Stimulated activated CD4-positive, alpha-beta T cell treated with anti-CD3 and anti-CD28 coated beads, Interleukin-12 subunit alpha, Interleukin-12 subunit beta, amount 100 ng/mL, for 24 hours (primary cell): ENCODE results near the gene PERCC1.
"Not testable (repeated sequence)": the region's sequence is repeated elsewhere in the genome, so short reads cannot be mapped to it uniquely, and the experiment has no call there.

Source experiments
- DNase-seq, 2 experiments: peaks; one replicate each; pipeline ENCODE4 v3.0.0-alpha.2; 2020; ENCODE audit warnings: low read depth in 2 of 2

PERCC1 gene

DNA sequence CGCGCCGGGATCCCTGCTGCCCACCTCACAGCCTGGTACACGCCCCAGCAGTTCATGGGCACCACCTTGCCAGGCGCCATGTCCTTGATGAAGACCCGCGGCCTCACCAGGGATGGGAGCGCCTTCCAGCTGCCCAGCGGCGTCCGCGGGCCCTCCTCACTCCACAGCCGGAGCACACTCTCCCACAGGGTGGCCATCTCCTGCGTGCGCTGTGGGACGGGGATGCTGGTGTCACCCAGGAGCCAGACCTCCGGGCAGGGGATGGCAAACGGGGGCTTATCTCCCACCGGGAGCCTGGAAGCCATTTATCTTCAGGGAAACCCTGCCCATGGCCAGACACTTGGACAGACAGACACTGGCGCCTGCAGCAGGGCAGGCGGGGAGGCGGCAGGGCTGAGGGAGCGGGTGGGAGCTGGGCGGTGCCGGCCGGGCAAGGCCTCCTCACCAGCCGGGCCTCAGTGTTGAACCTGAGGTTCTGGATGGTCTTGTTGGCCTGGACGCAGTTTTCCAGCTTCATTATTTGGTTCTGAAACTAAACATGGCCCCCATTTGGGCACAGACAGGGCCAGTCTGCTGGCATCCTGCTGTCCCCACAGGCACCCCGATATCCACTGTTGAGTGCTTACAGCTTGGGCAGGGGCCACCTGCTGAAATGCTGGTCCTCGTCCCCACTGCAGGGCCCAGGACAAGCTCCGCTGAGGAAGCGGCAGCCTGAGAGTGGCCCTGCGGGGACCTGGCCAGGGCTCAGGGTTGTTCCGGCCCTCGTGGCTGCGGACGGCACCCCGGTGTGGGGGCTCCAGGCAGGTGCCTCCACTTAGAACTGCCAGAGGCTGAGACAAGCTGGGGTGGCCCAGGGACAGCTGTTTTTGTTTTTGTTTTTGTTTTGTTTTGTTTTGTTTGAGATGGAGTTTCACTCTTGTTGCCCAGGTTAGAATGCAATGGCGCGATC lies 4.0 kb downstream of the PERCC1 start:
- DNase-seq: no peak

DNA sequence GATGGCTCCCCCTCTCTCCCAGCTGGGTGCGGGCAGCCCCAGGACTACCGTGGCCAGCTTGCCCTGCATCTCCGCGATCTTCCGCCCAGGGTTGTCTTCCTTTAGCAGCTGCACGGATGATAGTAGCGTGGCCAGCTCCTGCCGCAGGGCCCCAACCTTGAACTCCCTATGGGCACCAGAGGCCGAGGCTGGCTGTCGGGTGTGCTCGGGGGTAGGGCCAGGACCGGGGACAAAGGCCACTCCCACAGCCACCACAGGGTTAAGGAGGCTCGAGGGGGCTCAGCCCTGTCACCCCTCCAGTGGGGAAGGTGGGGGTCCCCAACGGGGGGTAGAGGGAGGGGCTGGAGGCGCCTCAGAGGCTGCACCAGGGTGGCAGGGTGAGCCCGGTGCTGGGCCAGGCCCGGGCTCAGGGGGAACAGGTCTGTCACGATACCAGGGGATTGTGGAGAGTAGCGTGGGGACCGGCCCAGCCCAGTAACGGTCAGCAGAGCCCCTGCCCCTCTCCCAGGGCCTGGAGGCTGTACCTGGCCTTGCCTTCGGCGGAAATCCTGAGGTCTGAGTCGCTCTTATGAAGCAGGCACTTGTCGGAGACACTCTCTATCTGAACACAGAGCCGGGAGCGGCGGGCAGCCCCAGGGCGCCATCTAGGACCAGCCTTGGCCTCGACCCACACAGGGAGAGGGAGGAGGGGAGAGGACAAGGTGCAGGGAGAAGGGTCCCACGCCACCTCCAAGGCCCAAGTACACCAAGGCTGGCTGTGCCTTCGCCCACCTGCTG lies 5.2 kb downstream of the PERCC1 start:
- no peak for DNase-seq

GRCh38 chr16:1436731-1437355 lies 6.0 kb downstream of the PERCC1 start:
- DNase-seq: no peak

- DNase-seq: no peak
Measured at GRCh38 chr16:1437606-1438005, 6.7 kb downstream of the PERCC1 start.

GRCh38 chr16:1438229-1439057 lies 7.6 kb downstream of the PERCC1 start:
- no peak for DNase-seq

DNA sequence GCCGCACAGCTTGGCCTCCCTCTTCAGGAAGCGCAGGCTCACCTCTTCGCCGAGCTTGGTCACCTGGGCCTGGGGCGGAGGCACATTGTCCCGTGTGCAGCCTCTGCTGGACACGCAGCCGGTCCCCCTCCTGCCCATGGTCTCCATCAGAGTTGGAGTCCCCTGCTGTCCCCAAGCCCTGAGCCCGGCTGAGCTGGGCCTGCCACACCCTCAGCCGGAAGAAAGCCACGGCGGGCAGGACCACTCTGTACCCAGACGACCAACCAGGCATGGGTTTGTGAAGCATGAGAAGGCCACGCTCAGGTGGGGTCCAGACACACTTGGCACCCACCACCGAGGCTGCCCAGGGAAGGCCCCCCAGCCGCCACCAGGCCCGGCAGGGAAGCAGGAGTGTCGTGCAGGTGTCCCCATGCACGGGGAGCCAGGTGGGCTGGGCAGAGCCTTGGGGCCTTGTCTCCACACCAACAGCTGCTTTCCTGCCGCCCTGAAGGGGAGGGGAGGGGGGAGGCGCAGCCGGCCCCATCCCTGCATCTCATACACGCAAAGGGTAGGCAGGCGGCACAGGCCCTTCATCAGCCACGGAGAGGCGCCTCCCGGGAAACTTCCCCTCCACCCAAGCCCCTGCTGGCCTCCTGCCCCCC lies 8.3 kb downstream of the PERCC1 start:
- DNase-seq: no peak

DNA sequence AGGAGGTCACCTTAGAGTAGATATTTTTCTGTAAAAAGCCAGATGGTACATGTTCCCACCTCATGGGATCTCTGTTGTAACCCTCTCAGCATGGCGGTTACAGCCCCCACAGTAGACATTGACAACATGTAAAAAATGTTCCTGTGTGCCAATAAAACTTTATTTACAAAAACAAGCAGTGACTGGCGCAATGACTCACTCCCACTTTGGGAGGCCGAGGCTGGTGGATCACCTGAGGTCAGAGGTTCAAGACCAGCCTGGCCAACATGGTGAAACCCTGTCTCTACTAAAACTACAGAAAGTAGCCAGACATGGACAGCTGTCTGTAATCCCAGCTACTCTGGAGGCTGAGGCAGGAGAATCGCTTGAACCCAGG lies 8.8 kb downstream of the PERCC1 start:
- not testable (repeated sequence) for DNase-seq

- no peak for DNase-seq
Measured at GRCh38 chr16:1441391-1441829, 10.5 kb downstream of the PERCC1 start.

GRCh38 chr16:1442697-1443096 lies 11.8 kb downstream of the PERCC1 start:
- no peak for DNase-seq

GRCh38 chr16:1443403-1443973 lies 12.6 kb downstream of the PERCC1 start:
- DNase-seq: no peak

- DNase-seq: no peak
Measured at GRCh38 chr16:1443980-1444729, 13.3 kb downstream of the PERCC1 start, which contains the start of gene CCDC154. Gene CCDC154, minus strand, starts transcription at chr16:1444556. Its CDS starts 234 bp downstream, at chr16:1444322.

DNA sequence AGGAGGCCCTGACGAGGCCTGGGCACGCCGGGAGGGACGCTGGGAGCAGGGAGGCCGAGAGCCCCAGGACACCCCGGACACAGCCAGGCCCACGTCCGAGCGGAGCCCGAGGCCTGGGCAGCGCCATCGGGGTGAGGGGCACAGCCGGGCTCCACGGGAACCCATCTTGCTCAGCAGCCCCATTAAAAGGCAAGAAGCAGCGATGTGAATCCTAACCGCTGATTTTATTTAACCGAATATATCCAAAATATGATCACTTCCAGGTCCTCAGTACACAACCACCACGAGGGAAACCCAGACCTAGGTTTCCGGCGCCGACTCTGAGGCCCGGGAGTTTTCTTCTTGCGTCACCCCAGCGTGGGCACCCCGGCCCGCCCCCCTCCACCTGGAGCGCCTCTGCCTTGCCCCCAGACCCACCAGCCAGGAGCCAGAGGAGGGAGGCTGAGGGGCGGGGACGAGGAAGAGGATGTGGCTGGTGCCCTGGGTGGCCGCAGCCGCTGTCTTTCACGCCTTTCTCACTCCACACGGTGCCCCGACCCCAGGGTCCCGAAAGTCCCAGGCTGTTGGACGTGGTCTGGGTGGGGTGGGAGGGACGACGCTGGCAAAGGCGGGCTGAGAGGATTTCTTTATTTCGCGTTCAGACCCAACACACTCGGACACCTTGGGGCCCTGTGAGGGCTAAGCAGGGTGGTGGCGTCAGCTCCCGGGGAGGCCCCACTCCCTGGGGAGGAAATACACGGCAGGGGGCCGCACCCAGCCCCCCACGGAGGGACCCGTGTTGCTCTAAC lies 14.0 kb downstream of the PERCC1 start:
- no peak for DNase-seq

DNA sequence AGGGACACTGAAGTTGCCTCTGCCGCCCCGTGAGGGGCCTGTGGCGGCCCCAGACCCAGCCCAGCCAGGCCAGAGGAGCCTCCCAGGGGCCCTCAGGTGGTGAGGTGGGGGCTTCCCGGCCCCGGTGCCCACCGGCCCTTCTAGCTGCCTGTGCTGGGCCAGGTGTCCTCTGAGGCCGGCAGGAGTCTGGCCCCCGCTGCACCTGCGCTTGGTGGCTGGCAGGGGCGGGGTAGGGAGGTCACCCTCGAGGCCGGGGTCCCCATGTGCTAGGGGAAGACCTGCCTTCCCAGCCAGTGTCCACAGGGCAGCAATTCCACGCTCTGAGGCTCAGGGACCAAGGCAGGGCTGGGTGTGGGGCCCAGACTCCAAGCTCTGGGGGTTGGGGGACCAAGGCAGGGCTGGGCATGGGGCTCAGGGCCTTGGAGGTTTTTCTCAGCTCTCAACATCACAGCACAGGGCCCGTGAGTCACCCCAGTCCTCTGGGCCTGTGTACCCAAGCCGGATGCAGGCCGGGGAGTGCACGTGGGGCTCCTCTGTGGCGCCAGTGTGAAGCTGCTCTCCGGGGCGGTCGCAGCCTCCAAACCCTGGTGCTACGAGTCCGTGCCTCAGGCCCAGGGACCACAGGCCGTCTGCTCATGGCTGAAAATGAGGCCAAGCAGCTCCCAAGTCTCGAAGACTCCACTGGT lies 14.8 kb downstream of the PERCC1 start:
- DNase-seq: no peak

- no peak for DNase-seq
Measured at GRCh38 chr16:1446296-1447080, 15.6 kb downstream of the PERCC1 start.

DNA sequence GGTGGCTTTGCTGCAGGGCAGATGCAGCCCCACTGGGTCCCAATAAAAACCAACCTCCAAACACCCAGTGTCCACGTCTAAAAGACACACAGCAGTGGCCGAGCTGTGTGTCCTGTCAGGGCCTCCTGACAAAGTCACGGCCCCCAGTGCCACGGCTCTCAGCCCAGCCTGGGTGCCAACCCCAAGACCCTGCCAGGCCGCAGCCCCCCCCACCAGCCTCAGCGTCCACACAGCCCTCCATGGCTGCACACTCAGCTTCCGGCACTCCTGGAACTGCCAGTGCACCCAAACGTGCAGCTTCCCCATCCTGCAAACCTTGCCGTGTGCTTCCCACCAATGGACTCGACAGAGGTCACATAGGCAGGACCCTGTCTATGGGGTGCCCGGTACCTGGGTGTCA lies 17.1 kb downstream of the PERCC1 start:
- DNase-seq: no peak

DNA sequence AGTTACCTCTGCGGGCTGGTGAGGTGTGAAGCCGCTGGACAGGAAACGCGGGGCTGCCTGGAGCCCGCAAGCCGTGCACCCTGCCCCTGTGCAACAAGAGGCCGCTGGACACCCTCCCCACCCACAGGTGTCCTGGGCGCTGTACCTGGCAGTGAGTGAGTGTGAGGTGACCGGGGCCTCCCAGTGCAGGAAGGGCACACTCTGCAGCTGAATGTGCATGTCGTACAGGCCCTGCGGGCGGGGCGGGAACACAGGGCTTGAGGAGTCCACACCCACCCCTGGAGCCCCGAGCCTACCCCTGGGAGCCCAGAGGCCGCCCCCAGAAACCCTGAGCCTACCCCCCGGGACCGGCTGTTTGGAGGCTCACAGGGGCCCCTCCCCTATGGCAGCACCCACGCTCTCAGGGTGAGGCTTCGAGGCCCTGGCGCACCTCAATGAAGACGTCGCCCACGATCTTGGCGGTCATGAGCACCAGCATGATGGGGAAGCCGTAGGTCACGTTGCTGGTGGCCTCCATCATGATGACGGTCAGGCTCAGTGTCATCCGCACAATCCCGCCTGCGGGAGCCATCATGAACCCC lies 17.7 kb downstream of the PERCC1 start:
- no peak for DNase-seq

GRCh38 chr16:1449201-1449788 lies 18.4 kb downstream of the PERCC1 start:
- DNase-seq: no peak
